Measurements from ENCODE around the gene C1orf232. TPM values are rescaled to one million over a fixed set of nuclear protein-coding genes. Genes with fewer than 3 reads are reported as not detected.

C1orf232 gene
- total RNA-seq, 1 donor from 2014 or later, result not detected

GRCh38 chr1:26122988-26123973 is 45.5 kb downstream of the C1orf232 start:
- Mint-ChIP-seq H3K27me3 (peaks cover 9% of the 10 kb centered on the region), H3K36me3 (ENCODE audit: insufficient read depth) (peaks cover 12% of the 10 kb centered on the region), H3K4me3 (ENCODE audit: low read depth) (no peak overlapping the region)

GRCh38 chr1:26121854-26122773 is 46.6 kb downstream of the C1orf232 start:
- Mint-ChIP-seq H3K4me3 (ENCODE audit: low read depth) (no peak overlapping the region), H3K27me3 (no peaks in the 10 kb centered on the region), H3K9me3 (ENCODE audit: low read depth) (no peaks in the 10 kb centered on the region), H3K4me1 (ENCODE audit: low read depth) (no peaks in the 10 kb centered on the region), H3K27ac (peak overlapping the region; percentile 38), H3K36me3 (ENCODE audit: insufficient read depth) (peaks cover 12% of the 10 kb centered on the region)
- no peak for TF ChIP-seq CTCF (IDR thresholded peaks at IDR 0.05; ENCODE audit: unreplicated experiment)
- DNase-seq (ENCODE audit: low spot score, unreplicated experiment), result no peak

More at GRCh38 chr1:26122988-26123973, 45.5 kb downstream of the C1orf232 start:
- peaks cover 3% of the 10 kb centered on the region for H3K4me1 Mint-ChIP-seq (ENCODE audit: low read depth)
- DNase-seq (ENCODE audit: low spot score, unreplicated experiment), result no peak
- TF ChIP-seq CTCF (IDR thresholded peaks at IDR 0.05; ENCODE audit: unreplicated experiment), result no peak
- H3K9me3 Mint-ChIP-seq (ENCODE audit: low read depth), result no peaks in the 10 kb centered on the region
- H3K27ac Mint-ChIP-seq, result no peak overlapping the region

GRCh38 chr1:26119892-26120608 is 48.7 kb downstream of the C1orf232 start:
- Mint-ChIP-seq H3K27ac (no peak overlapping the region), H3K36me3 (ENCODE audit: insufficient read depth) (peaks cover 12% of the 10 kb centered on the region), H3K9me3 (ENCODE audit: low read depth) (no peaks in the 10 kb centered on the region), H3K27me3 (no peaks in the 10 kb centered on the region), H3K4me1 (ENCODE audit: low read depth) (no peaks in the 10 kb centered on the region), H3K4me3 (ENCODE audit: low read depth) (no peak overlapping the region)
- TF ChIP-seq CTCF (IDR thresholded peaks at IDR 0.05; ENCODE audit: unreplicated experiment), result no peak
- DNase-seq (ENCODE audit: low spot score, unreplicated experiment), result no peak

- no peak overlapping the region for H3K4me3 Mint-ChIP-seq (ENCODE audit: low read depth)
- no peak for TF ChIP-seq CTCF (IDR thresholded peaks at IDR 0.05; ENCODE audit: unreplicated experiment)
- peaks cover 17% of the 10 kb centered on the region for H3K4me1 Mint-ChIP-seq (ENCODE audit: low read depth)
- no peaks in the 10 kb centered on the region for H3K9me3 Mint-ChIP-seq (ENCODE audit: low read depth)
- H3K27ac Mint-ChIP-seq, result no peak overlapping the region
- H3K27me3 Mint-ChIP-seq, result no peaks in the 10 kb centered on the region
- no peak for DNase-seq (ENCODE audit: low spot score, unreplicated experiment)
- H3K36me3 Mint-ChIP-seq (ENCODE audit: insufficient read depth), result peaks cover 7% of the 10 kb centered on the region
Observed at GRCh38 chr1:26114165-26114927, 54.4 kb downstream of the C1orf232 start.

Other genes starting within 250 kb of the C1orf232 start
- gene PAFAH2, start 170.9 kb downstream of the C1orf232 start, total RNA-seq, result 12.8 and 14.5 TPM in 2 replicates
- gene EXTL1, start 147.2 kb downstream of the C1orf232 start, total RNA-seq, result 3.6 and 4.1 TPM in 2 replicates
- gene SLC30A2, start 122.8 kb downstream of the C1orf232 start, total RNA-seq, result 0.13 and 0.17 TPM in 2 replicates
- gene TRIM63, start 101.3 kb downstream of the C1orf232 start, total RNA-seq, result not detected in 2 replicates
- gene PDIK1L, start 57.1 kb downstream of the C1orf232 start, total RNA-seq, result 15.2 and 17.2 TPM in 2 replicates
- gene FAM110D, start 9.9 kb downstream of the C1orf232 start, total RNA-seq, result 0.33 and 0.36 TPM in 2 replicates
- gene ZNF593, start 945 bp upstream of the C1orf232 start, total RNA-seq, result 28.9 and 32.1 TPM in 2 replicates
- gene ZNF593OS, start 2.9 kb upstream of the C1orf232 start, total RNA-seq, result not detected in 2 replicates
- 52.0 and 52.1 TPM in 2 replicates for gene CNKSR1, start 8.5 kb upstream of the C1orf232 start, total RNA-seq
- gene CATSPER4, start 21.6 kb upstream of the C1orf232 start, total RNA-seq, result not detected in 2 replicates
- gene CEP85, start 65.2 kb upstream of the C1orf232 start, total RNA-seq, result 20.8 and 21.3 TPM in 2 replicates
- gene SH3BGRL3, start 111.1 kb upstream of the C1orf232 start, total RNA-seq, result 63.8 and 66.6 TPM in 2 replicates
- 47.8 and 48.9 TPM in 2 replicates for gene UBXN11, start 137.7 kb upstream of the C1orf232 start, total RNA-seq
- 0.89 and 1.8 TPM in 2 replicates for gene CD52, start 149.0 kb upstream of the C1orf232 start, total RNA-seq
- gene CRYBG2, start 185.2 kb upstream of the C1orf232 start, total RNA-seq, result 13.8 and 19.3 TPM in 2 replicates
- not detected in 2 replicates for gene ZNF683, start 203.8 kb upstream of the C1orf232 start, total RNA-seq
- 80.2 and 87.8 TPM in 2 replicates for gene LIN28A, start 241.9 kb upstream of the C1orf232 start, total RNA-seq

All from progenitor cell of endocrine pancreas (in vitro differentiated cells).